Activated CD4-positive, CD25-positive, alpha-beta regulatory T cell treated with anti-CD3 and anti-CD28 coated beads, Interleukin-2, amount 50 U/mL, for 24 hours (primary cell): ENCODE measurements around the gene DDX56.

ENCODE experiments used
- ATAC-seq, 2 donors: fragments of 150-1000 bp; cut with Tn5 transposase; one replicate each; pipeline ENCODE4 v1.10.0; 2021; ENCODE audit warnings: mild to moderate bottlenecking in 1 of 2, moderate library complexity in 1 of 2

Gene DDX56

GRCh38 chr7:44534087-44534486 is 39.6 kb downstream of the DDX56 start:
- ATAC-seq: no peak

DNA sequence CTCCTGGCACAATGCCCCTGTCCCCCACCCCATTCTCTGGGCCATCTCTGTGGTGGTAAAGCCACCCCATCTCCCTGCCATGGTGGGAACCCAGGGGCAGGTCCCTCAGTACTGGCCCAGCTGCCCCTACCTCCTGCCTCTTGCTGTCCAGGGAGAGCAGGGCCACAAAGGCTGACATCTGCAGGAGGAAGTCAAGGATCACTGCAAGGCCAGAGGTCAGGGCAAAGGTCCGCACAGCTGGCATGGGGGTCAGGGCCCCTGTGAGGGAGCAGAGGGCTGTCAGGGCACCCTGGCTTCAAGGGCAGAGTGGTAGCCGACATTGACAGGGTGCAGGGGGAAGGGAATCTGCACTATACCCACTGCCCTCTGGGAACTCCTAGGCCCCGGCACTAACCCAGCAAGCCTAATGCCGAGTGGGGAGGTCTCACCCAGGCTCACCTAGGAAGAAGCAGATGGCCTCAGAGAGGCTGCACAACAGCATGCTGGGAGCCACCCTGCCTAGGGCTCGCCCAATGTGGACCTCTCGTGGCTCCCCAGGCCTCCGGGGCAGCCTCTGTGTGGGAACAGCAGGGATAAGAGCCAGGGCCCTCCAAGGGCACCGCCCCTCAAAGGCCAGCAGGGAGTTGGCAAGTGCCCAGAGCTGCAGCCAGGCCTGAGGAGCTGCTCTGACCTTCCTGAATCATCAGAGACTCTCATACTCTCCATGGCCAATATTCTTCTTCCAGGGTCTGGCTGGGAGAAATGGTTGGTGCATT is 40.2 kb downstream of the DDX56 start:
- no peak for ATAC-seq

GRCh38 chr7:44531421-44532380 is 42.0 kb downstream of the DDX56 start:
- ATAC-seq: no peak

DNA sequence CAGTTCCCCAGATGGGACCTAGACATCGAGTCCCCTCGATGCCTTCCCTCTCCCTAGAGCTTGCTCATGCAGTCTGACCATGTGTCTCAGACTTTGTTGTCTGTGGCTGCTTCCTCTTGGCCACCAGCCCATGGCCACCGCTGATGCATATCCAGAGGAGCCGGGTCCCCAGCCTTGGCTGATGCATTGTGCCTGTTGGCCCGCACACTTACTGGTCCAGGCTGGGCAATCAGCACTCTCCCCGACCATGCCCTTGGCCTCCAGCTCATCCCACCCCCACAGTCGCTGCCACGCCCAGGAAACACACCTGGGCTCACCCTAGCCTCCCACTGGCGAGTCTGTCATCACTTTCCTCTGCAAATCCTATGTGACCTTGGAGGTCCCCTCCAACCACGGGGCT is 42.7 kb downstream of the DDX56 start:
- no peak for ATAC-seq

- ATAC-seq: no peak
Measured at GRCh38 chr7:44524811-44525388, 48.8 kb downstream of the DDX56 start.

DNA sequence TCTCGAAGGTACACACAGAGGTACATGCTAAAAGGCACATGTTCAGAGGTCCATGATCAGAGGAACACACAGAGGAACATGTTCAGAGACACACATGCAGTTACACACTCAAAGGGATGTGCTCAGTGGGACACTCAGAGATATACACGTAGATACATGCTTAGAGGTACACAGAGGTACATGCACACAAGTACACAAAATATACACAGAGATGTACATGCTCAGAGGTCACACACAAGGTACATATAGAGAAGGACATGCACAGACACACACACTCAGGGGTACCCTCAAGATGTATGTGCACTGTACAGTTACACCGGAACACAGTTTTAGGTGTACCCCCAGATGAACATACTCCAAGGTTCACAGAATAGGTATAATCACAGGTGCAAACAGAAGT is 51.4 kb downstream of the DDX56 start:
- no peak for ATAC-seq

GRCh38 chr7:44521347-44522095 is 52.2 kb downstream of the DDX56 start:
- ATAC-seq: no peak

DNA sequence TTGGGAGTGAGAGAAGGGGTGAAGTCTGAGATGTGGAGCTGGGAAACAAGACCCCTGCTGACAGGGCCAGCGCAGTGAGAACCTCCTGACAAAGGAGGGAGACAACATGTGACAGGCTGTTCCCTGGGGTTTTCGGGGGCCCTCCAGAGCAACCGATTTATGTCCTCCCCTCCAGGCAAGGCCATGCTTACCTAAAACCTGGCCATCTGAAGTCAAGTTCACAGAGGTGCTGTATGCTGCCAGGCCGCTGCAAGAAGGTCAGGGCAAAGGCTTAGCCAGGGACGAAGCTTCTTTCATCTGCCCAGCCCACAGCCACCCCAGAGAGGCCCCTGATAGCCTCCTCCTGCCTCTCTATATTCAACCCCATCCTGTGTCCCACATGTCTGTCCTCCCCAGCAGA is 53.1 kb downstream of the DDX56 start:
- ATAC-seq: no peak

GRCh38 chr7:44519546-44519945 is 54.2 kb downstream of the DDX56 start:
- no peak for ATAC-seq

DNA sequence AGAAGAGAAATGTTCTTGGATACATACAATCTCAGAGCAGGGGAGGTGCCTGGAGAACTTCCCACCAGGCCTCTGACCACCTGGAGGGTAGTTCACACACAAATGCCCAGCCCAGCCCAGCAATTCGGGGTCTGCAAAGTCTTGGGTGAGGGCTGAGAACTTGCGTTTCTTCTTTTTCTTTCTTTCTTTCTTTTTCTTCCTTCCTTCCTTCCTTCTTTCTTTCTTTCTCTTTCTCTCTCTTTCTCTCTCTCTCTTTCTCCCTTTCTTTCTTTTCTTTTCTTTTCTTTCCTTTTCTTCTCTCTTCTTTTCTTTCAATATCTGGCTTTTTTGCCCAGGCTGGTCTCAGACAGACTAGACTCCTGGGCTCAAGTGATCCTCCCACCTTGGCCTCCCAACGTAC is 54.9 kb downstream of the DDX56 start:
- ATAC-seq: no peak

DNA sequence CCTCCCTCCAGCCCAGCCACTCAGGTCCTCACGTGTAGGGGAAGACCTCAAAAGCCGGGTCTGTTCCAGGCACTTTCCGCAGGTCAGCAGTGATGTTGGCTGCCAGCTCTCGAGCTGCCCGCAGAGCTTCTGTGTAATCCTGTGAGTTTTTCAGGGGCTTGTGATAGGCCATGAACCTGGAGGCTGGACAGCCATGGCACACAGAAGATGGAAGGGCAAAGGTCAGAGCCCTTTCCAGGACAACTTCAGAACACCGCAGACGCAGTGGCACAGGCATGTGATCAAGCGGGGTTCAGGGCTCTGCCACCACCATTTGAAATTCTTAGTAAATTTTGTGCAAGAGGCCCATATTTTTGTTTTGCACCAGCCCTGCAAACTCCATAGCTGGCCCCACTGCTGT is 56.5 kb downstream of the DDX56 start:
- no peak for ATAC-seq
